Fibroblast of peridontal ligament (primary cell): ENCODE measurements around the gene WFIKKN1.

ENCODE experiments used
- DNase-seq: peaks from one replicate; pipeline ENCODE4 v3.0.0-alpha.2; 2010; ENCODE audit errors: extremely low read depth

WFIKKN1 gene, protein sequence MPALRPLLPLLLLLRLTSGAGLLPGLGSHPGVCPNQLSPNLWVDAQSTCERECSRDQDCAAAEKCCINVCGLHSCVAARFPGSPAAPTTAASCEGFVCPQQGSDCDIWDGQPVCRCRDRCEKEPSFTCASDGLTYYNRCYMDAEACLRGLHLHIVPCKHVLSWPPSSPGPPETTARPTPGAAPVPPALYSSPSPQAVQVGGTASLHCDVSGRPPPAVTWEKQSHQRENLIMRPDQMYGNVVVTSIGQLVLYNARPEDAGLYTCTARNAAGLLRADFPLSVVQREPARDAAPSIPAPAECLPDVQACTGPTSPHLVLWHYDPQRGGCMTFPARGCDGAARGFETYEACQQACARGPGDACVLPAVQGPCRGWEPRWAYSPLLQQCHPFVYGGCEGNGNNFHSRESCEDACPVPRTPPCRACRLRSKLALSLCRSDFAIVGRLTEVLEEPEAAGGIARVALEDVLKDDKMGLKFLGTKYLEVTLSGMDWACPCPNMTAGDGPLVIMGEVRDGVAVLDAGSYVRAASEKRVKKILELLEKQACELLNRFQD

DNA sequence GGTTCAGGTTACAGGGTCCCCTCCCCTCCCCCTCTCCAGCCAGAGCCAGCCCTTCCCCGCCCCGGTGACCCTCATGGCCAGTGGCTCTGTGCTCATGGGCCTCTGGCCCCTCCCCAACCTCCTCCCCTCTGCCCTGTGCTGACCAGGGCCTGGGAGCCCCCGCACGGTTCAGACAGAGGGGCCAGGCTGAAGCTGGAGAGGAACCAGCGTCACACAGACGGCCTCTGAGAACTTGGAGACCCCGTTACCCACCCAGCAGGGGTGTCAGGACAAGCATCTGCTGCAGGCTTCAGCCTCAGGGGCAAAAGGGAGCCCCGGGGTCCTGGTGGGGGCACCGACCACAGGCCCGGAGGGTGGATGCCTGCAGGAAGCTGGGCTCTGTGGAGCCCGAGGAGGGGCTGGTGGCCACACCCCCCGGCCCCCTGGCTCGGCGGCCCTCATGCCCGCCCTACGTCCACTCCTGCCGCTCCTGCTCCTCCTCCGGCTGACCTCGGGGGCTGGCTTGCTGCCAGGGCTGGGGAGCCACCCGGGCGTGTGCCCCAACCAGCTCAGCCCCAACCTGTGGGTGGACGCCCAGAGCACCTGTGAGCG, at the start of gene WFIKKN1:
Gene WFIKKN1, plus strand, starts transcription at position 171 of the 591 bp plus-strand sequence. Its CDS starts 269 bp downstream, at position 440.
- DNase-seq: no peak

DNA sequence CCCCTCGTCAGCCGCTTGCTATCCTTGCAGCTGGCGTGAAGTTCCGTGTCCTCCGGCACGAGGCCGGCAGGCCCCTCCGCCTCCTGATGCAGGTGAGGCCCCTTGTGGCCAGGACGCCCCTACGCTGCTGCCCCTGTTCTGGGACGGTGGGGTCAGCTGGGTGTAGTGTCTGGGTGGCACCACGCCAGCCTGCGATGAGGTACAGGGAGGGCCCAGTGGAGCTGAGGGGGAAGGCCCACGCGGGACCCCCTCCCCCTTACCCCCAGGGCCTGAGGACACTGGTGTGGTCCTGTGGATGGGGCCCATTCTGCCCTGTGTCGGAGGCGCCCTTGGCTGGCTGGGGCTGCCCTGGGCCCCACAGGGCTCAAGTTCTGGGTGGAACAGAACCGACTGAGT, 48.6 kb upstream of the WFIKKN1 start:
- no peak for DNase-seq

DNA sequence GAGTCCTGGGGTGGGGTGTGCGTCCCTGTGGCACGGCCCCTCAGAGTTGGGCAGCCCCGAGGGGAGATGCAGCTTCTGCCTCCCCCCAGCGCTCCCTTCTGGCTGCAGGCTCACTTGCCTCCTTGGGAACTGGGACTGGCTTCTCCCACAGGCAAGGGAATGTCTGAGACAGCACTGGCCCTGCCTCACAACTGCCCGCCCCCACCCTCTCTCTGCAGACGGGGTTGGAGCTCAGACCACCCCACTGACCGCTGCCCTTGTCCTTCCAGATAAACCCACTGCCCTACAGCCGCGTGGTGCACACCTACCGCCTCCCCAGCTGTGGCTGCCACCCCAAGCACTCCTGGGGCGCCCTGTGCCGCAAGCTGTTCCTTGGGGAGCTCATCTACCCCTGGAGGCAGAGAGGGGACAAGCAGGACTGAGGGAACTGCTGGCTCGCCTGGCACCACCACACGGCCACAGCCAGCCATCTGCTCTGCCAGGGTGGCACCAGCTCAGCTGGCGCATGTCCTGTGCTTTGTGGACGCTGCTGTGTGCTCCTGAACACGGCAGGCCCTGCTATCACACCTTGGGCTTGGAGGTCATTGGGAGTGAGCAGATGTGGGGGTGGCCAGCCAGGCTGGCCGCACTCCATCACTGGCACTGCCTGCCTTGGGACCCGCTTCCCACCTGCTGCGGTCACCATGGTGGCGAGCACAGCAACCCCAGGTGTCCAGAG, 48.0 kb upstream of the WFIKKN1 start:
- no peak for DNase-seq

DNA sequence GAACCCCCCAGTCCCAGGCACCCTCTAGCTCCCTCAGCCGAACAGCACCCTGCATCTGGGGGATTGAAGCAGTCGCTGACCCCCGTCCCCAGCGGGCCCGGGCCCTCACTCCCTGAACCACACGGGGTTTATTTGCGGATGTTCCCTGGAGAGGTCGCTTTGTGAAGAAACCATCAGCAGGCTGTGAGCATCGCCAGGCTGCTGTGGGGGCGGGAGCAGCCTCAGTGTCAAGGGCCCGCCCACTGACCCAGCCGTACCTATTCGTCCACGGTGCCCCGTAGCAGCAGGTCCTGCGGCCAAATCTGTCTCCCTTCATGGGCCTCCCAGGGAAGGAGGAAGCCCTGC, 47.3 kb upstream of the WFIKKN1 start:
- no peak for DNase-seq

DNA sequence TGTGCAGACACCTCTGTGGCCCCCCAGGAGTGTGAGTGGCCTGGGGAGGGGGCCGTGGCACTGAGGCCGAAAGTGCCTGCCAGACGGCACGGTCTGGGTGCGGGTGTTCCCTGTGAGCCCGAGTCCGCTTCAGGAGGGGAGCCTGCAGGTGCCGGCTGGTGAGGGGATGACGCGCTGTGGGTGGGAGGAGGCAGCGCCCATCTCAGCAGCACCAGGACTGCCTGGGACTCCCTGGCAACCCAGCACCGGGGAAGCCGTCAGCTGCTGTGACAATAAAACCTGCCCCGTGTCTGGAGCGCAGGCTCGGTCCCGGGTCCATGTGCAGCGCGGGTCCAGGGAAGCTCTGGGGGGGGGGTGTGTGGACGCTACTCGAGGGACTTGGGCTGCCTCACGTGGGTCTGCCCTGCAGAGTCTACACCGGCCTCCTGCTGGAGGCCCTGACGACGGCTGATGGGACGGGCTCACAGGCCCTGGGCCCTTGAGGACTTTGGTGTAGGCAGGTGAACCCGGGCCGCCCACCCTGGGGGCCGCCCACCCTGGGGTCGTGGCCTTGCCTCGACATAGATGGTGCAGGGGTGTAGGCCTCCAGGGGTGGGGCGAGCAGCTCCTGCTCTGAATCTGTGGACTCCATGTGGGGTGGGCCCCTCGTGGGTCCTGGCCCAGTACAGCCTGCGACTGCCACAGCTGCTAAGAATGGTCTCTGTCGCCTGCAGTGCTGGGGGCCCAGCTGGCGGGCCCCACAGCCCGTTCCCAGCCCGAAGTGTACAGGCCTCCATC, 46.8 kb upstream of the WFIKKN1 start:
- no peak for DNase-seq

DNA sequence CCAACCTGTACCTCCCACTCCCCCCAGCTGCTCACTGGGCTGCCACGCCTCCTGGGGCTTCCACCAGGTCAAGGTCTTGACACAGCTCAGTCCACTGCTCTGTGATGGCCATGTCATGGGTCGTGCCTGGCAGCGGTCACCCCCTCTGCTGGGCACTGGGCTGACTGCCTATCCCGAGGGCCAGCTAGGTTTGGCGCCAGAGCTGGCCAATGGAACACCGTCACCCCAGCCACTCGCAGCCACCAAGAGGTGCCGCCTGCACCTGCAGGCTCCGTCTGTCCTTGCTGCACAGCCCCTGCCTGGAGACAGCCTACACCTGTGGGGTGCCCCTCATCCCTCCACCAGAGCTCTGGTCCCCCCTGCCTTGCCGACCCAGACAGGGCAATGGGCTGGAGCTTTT, 45.4 kb upstream of the WFIKKN1 start:
- DNase-seq: no peak

DNA sequence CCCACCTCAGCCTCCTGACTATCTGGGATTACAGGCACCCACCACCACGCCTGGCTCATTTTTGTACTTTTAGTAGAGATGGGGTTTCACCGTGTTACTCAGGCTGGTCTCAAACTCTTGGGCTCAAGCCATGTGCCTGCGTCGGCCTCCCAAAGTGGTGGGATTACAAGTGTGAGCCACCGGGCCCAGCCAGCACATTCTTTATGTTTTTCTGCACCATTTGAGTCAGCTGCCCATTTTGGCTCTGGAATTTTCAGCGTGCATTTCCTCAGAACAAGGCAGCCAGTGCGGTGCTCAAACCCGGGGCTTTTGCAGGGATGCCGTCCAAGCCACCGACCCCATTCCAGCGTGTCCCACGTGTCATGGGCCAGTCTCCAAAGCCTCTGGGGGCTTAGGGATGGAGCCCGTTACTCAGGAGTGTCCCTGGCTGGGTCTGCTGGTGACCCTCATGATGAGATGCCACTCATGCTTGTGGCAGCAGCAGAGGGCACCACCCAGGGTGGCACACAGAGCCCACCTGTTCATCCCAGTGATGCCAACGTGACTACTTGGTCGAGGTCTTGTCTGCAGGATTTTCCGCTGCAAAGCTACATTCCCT, 44.6 kb upstream of the WFIKKN1 start:
- DNase-seq: peak; percentile 62

DNA sequence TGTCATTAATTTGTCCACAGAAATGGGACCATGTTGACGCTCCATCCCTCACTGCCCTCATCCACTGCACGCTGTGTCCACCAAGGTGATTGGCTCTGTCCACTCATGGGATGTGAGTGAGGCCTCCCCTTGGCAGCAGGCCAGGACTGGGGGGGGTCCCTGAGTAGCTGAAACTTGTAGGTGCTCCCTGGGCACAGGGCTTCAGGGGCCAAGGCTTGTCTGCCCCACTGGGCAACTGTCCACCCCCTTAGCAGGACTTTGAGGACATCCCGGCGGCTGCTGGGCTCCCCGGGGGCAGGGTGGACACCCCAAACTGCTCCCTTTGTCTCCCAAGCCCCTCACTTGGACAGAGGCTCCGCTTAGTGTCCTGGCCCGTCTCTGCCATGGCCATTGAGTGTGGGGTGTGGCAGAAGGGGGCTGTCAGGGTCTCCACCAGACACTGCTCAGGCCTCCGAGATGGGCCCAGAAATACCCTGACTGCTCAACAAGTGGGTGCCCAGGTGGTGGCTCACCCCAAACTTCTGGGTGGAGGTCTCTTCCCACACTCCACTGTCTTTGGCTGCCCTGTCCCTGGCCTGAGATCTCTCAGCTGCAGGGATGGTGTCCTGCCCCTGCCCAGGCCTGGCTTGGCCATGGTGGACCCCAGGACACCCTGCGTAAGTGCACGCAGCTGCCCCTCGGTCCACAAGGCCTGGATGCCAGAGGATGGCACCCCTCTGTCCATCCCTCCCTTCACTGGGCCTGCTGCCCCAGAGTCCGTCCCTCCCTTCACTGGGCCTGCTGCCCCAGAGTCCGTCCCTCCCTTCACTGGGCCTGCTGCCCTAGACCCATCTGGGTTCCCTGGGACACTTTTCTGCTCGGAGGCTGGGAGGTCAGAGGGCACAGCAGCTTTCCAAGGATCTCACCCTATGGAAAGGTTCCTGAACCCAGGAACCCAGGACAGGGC, 43.9 kb upstream of the WFIKKN1 start:
- peak; percentile 18 for DNase-seq

DNA sequence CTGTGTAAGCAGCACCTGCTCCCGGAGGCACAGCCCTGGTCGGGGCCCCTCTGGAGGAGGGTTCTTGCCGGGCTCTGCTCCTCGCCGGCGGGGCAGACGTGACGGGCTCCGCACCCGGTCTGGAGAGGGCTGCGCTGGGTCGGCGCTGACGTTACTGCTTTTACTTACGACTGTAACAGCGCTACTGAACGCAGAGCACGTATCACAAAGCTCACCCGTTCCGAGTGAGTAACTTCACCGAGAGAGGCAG, 42.2 kb upstream of the WFIKKN1 start:
- peak; percentile 55 for DNase-seq

DNA sequence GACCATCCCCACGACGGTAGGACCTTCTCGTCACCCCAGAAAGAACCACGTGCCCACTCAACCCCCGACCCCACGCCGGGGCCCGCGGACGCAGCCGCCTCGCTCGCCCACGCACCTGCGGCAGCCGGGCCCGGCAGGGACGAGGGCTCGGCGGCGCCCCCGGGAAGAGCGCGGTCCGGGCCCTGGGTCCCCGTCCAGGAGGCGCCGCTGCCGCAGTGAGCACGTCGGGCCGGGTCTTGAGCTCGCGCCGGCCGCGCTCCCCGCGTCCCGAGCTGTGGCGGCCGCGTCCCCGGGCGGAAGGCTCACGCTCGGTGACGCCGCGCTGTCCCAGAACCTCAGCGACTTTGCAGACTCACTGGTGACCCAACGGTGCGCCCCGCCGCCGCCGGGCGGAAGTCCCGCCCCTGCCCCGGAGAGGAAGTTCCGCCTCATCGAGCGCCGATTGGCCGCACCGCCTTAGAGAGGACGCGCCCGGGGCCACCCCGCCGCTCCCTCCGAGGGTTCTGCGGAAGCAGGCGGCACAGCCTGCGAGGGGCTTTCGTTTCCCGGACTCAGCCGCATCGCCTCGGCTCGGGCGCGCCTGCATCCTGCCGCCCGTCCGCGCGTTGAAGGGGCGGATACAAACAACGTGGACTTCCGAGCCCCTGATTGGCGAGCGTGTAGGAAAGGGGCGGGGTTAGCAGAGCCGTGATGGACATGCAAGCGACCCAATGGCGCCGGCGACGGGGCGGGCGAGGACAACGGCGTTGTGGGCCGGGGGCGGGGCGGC, 41.7 kb upstream of the WFIKKN1 start:
- peak; percentile 93 for DNase-seq

DNA sequence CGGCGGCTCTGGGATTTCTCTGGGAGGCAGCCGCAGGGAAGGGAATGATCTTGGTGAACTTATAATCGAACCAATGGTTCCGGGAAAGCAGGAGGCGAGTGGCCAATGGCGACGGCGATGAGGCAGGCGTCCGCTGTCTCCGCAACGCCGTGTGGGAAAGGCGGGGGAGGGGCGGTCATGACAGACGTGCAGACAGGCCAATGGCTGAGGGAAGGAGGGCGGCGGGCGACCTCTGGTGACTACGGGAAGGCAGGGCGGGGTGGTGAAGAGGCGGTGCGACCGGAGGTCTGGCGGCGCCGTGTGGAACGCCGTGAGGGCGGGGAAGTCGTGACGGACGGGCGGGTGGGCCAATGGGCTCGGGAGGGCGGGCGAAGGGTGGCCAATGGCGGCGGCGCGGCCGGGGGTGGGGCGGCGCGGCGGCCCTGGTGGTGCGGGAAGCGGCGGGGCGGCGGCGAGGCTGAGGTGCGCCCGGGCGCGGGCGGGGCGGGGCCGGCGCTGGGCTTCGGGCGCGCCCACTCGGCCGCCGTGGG, 41.1 kb upstream of the WFIKKN1 start, which contains the start of gene RAB40C:
Gene RAB40C, plus strand, starts transcription at position 409 of the 530 bp plus-strand sequence. CDS start 226 bp downstream, outside the sequence.
- peak; percentile 96 for DNase-seq

DNA sequence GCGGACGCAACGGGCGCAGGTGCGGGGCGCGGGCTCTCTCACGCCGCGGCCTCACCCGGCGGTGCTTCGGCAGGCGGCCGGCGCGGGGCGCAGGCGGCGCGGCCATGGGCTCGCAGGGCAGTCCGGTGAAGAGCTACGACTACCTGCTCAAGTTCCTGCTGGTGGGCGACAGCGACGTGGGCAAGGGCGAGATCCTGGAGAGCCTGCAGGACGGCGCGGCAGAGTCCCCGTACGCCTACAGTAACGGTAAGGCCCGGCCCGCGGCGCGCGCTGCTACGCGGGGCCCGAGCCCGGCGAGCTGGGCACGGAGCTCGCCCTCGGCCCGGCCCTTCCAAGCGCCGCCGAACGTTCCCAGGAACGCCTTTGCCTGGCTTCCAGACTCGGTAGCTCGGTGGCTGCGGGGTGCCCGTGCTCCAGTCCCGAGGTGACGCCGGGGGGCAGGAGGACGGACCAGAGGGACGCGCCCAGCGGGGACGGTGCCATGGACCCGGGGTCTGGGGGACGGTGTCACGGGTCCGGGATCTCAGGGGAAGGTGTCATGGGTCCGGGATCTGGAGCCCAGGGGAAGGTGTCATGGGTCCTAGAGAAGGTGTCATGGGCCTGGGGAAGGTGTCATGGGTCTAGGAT, 40.5 kb upstream of the WFIKKN1 start:
- peak; percentile 23 for DNase-seq

DNA sequence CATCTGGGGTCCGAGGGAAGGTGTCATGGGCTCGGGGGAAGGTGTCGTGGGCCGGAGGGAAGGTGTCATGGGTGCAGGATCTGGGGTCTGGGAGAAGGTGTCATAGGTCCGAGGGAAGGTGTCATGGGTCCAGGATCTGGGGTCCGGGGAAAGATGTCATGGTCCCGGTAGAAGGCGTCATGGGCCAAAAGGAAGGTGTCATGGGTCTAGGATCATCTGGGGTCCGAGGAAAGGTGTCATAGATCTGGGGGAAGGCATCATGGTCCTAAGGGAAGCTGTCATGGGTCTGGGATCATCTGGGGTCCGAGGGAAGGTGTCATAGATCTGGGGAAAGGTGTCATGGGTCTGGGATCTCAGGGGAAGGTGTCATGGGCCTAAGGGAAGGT, 40.0 kb upstream of the WFIKKN1 start:
- no peak for DNase-seq

DNA sequence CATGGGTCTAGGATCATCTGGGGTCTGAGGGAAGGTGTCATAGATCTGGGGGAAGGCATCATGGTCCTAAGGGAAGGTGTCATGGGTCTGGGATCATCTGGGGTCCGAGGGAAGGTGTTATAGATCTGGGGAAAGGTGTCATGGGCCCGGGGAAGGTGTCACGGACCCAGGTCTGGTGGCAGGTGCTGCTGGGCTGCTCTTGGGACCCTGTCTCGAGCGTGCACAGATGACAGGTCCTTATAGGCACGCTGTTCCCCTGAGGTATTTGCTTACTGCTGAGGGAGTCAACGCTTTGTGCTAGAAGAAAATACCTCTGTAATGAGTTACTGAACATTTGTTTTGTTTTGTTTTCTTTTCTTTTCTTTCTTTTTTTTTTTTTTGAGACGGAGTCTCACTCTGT, 39.6 kb upstream of the WFIKKN1 start:
- DNase-seq: no peak

DNA sequence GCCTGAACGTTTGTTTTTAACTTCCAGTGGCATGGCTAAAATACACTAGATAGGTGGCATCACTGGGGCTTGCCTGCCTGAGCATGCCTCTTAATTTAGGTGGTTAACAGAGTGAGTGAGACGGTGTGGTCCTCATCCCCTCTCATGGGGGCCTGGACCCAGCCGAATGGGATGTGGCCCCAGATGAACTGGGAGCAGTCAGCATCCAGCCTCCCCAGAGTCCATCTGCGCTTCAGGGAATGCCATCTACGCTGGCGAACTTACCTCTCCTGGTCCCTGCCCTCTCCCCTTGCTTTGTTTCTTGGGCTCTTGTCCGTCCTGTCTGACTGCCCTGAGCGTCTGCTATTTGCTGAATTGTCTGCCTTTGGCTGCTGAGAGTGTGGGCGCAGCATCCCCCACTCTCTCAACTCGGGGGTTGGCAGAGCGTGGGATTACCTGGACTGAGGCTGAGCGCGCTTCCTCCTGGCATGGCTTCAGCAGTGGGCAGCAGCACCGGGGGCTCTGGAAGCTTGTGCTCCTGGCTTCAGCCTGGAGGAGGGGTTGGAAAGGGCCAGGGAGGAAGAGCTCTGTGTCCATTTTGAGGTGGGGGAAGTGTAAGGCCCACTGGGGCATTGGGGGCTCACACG, 38.8 kb upstream of the WFIKKN1 start:
- no peak for DNase-seq

DNA sequence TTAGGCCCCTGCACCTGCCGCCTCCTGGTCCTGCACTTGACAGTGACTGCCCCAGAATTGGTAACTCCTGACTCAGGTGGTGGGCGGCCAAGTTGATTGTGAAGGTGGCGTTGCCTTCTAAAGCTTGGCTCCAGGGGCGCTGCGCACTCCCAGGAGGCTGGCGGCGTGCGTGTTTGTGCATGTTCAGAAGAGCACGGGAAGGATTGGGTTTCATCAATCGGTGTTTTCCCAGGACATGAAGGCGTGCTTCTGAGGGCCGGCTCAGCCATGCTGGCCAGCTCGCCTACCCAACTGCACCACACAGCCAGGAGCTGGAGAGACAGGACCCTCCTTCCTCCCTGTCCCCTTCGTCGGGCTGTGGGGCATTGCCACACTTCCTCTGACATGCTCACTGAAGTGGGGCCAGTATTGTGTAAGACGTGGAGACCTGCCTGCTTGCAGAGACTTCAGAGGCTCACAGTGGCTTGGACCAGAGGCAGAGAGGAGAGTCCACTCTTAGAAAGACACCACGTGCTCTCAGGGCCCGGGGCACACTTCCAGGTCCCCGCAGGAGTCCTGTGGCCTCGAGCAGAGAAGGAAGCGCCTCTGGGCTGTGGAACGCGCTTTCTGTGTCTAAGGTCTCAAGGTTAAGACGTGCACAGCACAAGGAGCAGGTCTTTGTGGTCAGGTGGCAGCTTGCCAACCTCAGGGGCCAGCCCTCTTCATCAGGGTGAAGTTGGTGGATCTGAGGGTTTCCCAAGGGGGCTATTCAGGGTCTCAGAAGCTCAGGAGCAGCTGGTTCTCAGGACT, 38.1 kb upstream of the WFIKKN1 start:
- no peak for DNase-seq

DNA sequence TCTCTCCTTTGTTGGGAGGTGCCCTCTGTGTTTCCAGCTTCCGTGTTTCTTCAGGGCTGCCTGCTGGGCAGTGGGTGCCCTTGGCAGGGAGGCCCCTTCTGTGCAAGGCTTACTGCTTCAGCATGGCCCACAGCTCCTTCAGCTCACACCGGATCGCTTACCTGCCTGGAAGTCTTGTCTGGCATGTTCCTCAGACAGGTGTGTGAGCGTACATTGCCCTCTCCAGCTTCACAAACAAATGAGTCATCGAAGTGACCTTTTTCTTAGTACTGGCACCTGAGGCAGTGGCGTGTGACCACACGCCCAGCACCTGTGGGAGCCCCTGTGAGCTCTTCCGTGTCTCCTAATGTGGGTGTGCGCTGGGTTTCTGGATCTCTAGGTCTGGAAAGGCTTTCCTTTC, 37.4 kb upstream of the WFIKKN1 start:
- no peak for DNase-seq

DNA sequence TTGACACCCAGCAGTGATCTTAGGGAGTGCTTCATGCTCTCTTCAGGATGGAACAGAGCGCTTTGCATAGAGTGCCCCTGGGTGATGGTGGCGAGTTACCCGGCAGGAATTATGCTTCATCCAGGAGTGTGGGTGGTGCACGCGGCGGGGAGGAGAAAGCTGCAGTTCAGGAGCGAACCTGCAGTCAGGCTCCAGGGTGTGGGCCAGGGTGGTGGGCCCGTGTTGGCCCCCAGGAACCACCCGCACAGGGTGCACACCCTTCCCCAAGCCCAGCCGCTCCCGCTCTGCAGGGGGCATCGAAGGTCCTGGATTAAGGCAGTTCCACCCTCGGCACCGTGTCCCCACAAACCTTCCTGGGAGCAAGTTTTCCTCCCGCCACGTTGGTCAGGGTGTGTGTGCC, 37.0 kb upstream of the WFIKKN1 start:
- no peak for DNase-seq
